ENCODE data around the gene MBOAT1.

- TF ChIP-seq CTCF (IDR thresholded peaks at IDR 0.05) (no peak), ZFX (IDR thresholded peaks at IDR 0.05; ENCODE audit: borderline replicate concordance) (no peak)
These were observed 40.8 kb upstream of the MBOAT1 start for GRCh38 chr6:20253021-20253420.

Measured in 22Rv1 (cell line).